WTC11 (cell line): ENCODE results near the gene SEC22C.

Experiments
- ATF2 ChIP-seq: sonication (generic); formaldehyde crosslinking; IDR thresholded peaks from 2 replicates; pipeline ENCODE4 v1.8.1; 2022; ENCODE audit warnings: low read depth, missing genetic modification reagents, borderline replicate concordance
- CTCF ChIP-seq: fragments of 200-600 bp; IDR thresholded peaks from 2 replicates; pipeline ENCODE4 v1.8.0; 2022; ENCODE audit warnings: antibody characterized with exemption
- IRF1 ChIP-seq: sonication (generic); formaldehyde crosslinking; IDR thresholded peaks from 2 replicates; pipeline ENCODE4 v1.8.0; 2023; ENCODE audit warnings: missing genetic modification reagents
- NR3C1 ChIP-seq: sonication (generic); formaldehyde crosslinking; conservative IDR thresholded peaks from 2 replicates; pipeline ENCODE4 v1.8.1; 2023; ENCODE audit warnings: low read depth, mild to moderate bottlenecking, missing genetic modification reagents
- PRDM15 ChIP-seq: sonication (generic); formaldehyde crosslinking; IDR thresholded peaks from 2 replicates; pipeline ENCODE4 v1.8.0; 2022; ENCODE audit warnings: missing genetic modification reagents
- RELA ChIP-seq: sonication (generic); formaldehyde crosslinking; IDR thresholded peaks from 2 replicates; pipeline ENCODE4 v1.8.1; 2022; ENCODE audit warnings: missing genetic modification reagents, mild to moderate bottlenecking, borderline replicate concordance
- TF ChIP-seq, protein P1 (sequence below): sonication (generic); formaldehyde crosslinking; IDR thresholded peaks from 2 replicates; pipeline ENCODE4 v1.8.1; 2023; ENCODE audit warnings: mild to moderate bottlenecking, missing genetic modification reagents, moderate library complexity
- TF ChIP-seq, protein P2 (sequence below): sonication (generic); formaldehyde crosslinking; IDR thresholded peaks from 2 replicates; pipeline ENCODE4 v1.8.0; 2022; ENCODE audit warnings: mild to moderate bottlenecking, missing genetic modification reagents
- TF ChIP-seq, protein P3 (sequence below): sonication (generic); formaldehyde crosslinking; IDR thresholded peaks from 2 replicates; pipeline ENCODE4 v1.8.0; 2022; ENCODE audit warnings: mild to moderate bottlenecking, missing genetic modification reagents
- TF ChIP-seq, protein P4 (sequence below): sonication (generic); formaldehyde crosslinking; IDR thresholded peaks from 2 replicates; pipeline ENCODE4 v1.8.1; 2022; ENCODE audit warnings: missing genetic modification reagents, borderline replicate concordance

DNA sequence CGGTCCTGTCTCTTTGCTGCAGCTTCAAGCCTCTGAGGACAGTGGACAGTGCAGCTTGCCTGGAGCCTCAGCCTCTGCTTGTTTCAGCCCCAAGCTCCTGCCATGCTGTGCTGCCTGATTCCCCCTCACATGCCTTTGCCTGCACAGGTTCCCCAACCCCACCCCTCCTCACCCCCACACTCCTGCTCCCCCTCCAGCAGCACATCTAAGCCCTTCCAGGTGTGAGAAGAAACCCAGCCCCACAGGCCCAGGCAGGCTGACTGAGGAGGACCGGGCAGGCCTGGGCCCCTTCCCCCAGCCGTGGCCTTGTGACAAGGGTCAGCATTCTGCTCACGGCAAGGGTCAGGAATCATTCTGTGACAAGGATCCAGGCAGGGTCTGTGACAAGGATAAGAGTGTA, 56.6 kb downstream of the SEC22C start:
- no peak for TF ChIP-seq NR3C1
- no peak for TF ChIP-seq CTCF
- TF ChIP-seq, protein P1, sequence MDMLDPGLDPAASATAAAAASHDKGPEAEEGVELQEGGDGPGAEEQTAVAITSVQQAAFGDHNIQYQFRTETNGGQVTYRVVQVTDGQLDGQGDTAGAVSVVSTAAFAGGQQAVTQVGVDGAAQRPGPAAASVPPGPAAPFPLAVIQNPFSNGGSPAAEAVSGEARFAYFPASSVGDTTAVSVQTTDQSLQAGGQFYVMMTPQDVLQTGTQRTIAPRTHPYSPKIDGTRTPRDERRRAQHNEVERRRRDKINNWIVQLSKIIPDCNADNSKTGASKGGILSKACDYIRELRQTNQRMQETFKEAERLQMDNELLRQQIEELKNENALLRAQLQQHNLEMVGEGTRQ (CRISPR knock-in tag) = no peak
- no peak for TF ChIP-seq PRDM15 (CRISPR knock-in tag)
- TF ChIP-seq, protein P2, sequence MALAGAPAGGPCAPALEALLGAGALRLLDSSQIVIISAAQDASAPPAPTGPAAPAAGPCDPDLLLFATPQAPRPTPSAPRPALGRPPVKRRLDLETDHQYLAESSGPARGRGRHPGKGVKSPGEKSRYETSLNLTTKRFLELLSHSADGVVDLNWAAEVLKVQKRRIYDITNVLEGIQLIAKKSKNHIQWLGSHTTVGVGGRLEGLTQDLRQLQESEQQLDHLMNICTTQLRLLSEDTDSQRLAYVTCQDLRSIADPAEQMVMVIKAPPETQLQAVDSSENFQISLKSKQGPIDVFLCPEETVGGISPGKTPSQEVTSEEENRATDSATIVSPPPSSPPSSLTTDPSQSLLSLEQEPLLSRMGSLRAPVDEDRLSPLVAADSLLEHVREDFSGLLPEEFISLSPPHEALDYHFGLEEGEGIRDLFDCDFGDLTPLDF (CRISPR knock-in tag) = no peak
- TF ChIP-seq, protein P3, sequence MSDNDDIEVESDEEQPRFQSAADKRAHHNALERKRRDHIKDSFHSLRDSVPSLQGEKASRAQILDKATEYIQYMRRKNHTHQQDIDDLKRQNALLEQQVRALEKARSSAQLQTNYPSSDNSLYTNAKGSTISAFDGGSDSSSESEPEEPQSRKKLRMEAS (CRISPR knock-in tag) = no peak
- TF ChIP-seq RELA = no peak
- TF ChIP-seq ATF2 = no peak
- TF ChIP-seq, protein P4, sequence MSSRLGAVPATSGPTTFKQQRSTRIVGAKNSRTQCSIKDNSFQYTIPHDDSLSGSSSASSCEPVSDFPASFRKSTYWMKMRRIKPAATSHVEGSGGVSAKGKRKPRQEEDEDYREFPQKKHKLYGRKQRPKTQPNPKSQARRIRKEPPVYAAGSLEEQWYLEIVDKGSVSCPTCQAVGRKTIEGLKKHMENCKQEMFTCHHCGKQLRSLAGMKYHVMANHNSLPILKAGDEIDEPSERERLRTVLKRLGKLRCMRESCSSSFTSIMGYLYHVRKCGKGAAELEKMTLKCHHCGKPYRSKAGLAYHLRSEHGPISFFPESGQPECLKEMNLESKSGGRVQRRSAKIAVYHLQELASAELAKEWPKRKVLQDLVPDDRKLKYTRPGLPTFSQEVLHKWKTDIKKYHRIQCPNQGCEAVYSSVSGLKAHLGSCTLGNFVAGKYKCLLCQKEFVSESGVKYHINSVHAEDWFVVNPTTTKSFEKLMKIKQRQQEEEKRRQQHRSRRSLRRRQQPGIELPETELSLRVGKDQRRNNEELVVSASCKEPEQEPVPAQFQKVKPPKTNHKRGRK (CRISPR knock-in tag) = no peak
- no peak for TF ChIP-seq IRF1
